ENCODE results near the gene DONSON.

Gene DONSON

GRCh38 chr21:33542640-33543504 is 45.6 kb downstream of the DONSON start, which contains the start of gene SON:
SON (plus strand) TSS chr21:33543038; CDS start chr21:33543093, 55 bp downstream.
- DNase-seq (ENCODE audit: low read depth in 2 of 3, low spot score in 1 of 3) = peak; percentile 90 to 98 (median 97)

DNA sequence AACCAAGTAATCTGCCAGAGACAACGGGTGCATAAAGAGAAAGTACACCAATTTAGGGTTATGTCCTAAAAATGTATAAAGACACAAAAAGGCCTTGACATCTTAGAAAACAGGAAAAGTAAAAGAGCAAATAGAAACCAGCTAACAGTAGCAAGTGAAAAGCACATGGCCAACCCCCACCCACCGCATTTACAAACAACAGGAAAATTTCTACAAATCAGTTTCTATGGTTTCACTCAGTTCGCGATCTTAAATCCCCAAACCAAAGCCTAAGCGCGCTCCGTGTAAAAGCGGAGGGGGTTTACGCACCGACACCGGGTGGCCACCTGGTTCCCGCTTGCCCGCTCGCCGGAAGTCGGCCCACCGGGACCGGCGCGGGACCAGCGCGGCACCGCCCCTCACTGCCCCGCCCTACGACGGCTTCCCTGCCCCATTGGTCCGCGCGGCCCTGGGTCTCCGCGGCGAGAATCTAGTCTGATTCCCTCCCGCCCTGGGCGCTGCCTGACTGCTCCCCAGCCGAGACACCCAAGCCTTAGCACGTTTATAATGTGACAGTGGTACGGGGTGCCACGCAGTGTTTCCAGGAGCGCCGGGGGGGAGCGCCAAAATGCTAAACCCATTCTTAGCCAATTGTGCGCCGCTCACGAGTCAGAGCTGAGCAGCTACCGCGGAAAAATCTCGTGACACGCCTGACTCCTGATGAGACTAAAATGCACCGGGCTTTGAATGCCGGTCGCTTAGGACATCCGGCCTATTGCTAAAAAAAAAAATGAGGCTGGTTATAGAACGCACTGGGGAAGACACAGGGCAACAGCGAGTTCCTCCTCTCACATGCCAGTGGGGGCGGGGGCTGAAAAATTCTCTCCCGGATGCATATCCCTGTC is 46.5 kb downstream of the DONSON start, which contains the start of gene GART:
GART (minus strand) TSS at position 362 of the 884 bp plus-strand sequence. CDS start 2,802 bp downstream, outside the sequence.
- DNase-seq (ENCODE audit: low read depth in 2 of 3, low spot score in 1 of 3) = peak; percentile 70 to 82 (median 75)

GRCh38 chr21:33541105-33541711 is 47.3 kb downstream of the DONSON start:
- peak in 1 of 3 donors; percentile 15 for DNase-seq (ENCODE audit: low read depth in 2 of 3, low spot score in 1 of 3)

DNA sequence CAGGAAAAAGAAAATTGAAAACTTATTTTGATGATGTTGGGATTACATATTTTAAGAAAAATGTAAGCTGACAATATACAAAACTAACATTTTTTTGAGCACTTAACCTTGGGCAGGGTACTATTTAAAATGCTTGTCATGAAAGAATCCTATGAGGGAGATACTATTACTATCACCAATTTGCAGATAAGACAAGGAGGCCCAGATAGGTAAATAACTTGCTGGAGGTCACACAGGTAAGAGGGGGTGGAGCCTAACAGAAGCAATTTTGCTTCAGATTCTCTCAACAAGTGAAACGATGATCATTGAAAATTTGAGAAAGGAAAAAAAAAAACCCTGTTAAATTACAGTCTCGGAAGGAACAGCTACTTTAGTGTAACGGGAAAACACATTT is 47.8 kb downstream of the DONSON start:
- no peak for DNase-seq (ENCODE audit: low read depth in 2 of 3, low spot score in 1 of 3)

- no peak for DNase-seq (ENCODE audit: low read depth in 2 of 3, low spot score in 1 of 3)
Observed at GRCh38 chr21:33539616-33540015, 48.9 kb downstream of the DONSON start.

DNA sequence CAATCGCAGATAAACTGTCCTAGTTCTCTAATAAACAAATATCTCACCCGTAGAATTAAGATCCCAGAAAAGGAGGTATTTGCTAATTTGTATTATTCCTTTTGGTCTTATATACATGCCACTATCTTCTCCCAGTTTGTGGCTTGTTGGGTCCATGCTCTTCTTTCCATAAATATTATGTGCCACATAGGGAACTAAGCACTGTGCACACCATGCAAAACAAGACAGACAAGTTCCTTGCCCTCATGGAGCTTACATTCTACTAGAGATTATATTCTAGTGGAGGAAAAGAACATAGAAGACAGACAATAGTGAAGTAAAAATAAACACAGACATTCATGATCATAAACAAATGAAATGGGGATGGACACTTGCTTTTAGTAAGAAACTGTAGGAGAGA is 51.3 kb downstream of the DONSON start:
- no peak for DNase-seq (ENCODE audit: low read depth in 2 of 3, low spot score in 1 of 3)

GRCh38 chr21:33531007-33531406 is 57.5 kb downstream of the DONSON start:
- no peak for DNase-seq (ENCODE audit: low read depth in 2 of 3, low spot score in 1 of 3)
